ENCODE measurements around the gene RFC3. TPM values are rescaled to one million over a fixed set of nuclear protein-coding genes. Genes with fewer than 3 reads are reported as not detected.

Gene RFC3
- total RNA-seq, 1 experiment from 2014 or later = 64.4 TPM

DNA sequence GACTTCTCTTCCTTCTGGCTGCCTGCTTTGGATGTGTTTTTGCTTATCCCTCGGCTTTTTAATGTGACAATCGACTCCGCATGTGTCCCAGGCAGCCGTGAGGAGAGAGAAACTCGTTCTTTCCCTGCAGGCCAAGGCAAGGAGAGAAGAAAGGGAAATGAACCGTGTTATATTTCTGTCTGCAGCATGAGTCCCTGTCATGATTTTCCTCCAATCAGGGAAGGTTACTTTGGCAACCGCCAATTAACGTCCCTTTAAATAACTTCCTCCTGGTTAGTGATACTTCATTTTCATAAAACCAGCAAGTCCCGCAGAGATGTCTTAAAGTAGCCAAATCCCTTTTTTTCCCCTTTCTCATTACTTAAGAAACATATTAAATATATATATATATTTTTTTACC is 42.6 kb downstream of the RFC3 start:
- BruUV-seq (replicated peaks) = no TSS peak
- Histone ChIP-seq H3K9me3 (ENCODE audit: low read depth, low read length, poor library complexity, severe bottlenecking) (no peaks in the 10 kb centered on the region), H3K27ac (ENCODE audit: low read depth, low read length, poor library complexity, severe bottlenecking) (no peak overlapping the region), H3K4me1 (ENCODE audit: insufficient read depth, low read length, poor library complexity, severe bottlenecking) (peaks cover 3% of the 10 kb centered on the region), H3K36me3 (ENCODE audit: insufficient read depth, low read length, poor library complexity, severe bottlenecking) (no peaks in the 10 kb centered on the region), H3K4me3 (ENCODE audit: low read depth, low read length, poor library complexity, severe bottlenecking) (no peak overlapping the region), H3K27me3 (replicated peaks; ENCODE audit: insufficient read depth, low read depth, low read length, poor library complexity) (no peaks in the 10 kb centered on the region)
- DNase-seq (ENCODE audit: low spot score) = no peak
- intact Hi-C loops (cut with micrococcal nuclease; ENCODE audit: unreplicated experiment) = no loop called here
- ChIA-PET CTCF (no interaction called here), POLR2A (ENCODE audit: low non-redundant PET) (no interaction called here)
- TF ChIP-seq EZH2 (IDR thresholded peaks at IDR 0.05; ENCODE audit: borderline replicate concordance, low read depth, low read length, poor library complexity, severe bottlenecking) = no peak
- TF ChIP-seq, protein P1, sequence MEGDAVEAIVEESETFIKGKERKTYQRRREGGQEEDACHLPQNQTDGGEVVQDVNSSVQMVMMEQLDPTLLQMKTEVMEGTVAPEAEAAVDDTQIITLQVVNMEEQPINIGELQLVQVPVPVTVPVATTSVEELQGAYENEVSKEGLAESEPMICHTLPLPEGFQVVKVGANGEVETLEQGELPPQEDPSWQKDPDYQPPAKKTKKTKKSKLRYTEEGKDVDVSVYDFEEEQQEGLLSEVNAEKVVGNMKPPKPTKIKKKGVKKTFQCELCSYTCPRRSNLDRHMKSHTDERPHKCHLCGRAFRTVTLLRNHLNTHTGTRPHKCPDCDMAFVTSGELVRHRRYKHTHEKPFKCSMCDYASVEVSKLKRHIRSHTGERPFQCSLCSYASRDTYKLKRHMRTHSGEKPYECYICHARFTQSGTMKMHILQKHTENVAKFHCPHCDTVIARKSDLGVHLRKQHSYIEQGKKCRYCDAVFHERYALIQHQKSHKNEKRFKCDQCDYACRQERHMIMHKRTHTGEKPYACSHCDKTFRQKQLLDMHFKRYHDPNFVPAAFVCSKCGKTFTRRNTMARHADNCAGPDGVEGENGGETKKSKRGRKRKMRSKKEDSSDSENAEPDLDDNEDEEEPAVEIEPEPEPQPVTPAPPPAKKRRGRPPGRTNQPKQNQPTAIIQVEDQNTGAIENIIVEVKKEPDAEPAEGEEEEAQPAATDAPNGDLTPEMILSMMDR (conservative IDR thresholded peaks at IDR 0.05; ENCODE audit: low read depth, low read length) = no peak

GRCh38 chr13:33862016-33862415 is 44.1 kb downstream of the RFC3 start:
- TF ChIP-seq EZH2 (IDR thresholded peaks at IDR 0.05; ENCODE audit: borderline replicate concordance, low read depth, low read length, poor library complexity, severe bottlenecking) = no peak
- TF ChIP-seq, protein P1 (conservative IDR thresholded peaks at IDR 0.05; ENCODE audit: low read depth, low read length) = no peak
- ChIA-PET POLR2A (ENCODE audit: low non-redundant PET) (no interaction called here), CTCF (interaction anchor here (0.7 kb wide), 1 partner anchor 922 kb away, joined by 3 read pairs; no protein-coding TSS in a partner anchor)

DNA sequence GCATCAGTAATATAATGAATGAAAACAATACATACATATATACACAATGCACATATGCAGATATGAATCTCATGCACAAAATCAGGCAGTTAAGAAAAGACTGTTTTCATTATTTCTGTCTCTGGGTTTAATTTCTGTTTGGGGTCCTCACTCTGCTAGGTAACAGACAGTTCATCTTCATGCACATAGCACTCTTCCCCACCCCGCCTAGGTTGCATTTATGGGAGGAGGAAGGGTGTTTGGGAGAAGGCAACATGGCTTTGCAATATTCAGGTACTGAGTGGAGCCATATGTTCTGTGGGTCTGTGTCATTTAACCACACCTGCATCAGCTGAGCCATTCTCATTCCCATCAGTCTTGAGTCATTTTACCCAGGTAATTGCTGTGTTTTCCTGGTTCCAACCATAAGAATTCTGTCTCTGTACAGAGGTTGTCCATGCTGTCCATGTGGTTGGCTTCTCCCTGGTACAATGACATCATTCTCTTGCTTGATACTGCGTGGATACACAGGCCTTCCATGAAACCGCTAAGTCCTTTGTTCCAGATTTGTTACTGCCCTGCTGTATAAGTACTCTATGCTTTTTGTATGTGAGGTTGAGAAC is 45.3 kb downstream of the RFC3 start:
- ChIA-PET POLR2A (ENCODE audit: low non-redundant PET) (no interaction called here), CTCF (no interaction called here)
- no peak for DNase-seq (ENCODE audit: low spot score)
- no TSS peak for BruUV-seq (replicated peaks)
- TF ChIP-seq, protein P1 (conservative IDR thresholded peaks at IDR 0.05; ENCODE audit: low read depth, low read length) = no peak
- TF ChIP-seq EZH2 (IDR thresholded peaks at IDR 0.05; ENCODE audit: borderline replicate concordance, low read depth, low read length, poor library complexity, severe bottlenecking) = no peak
- H3K27me3 ChIP-seq (replicated peaks; ENCODE audit: insufficient read depth, low read depth, low read length, poor library complexity) = no peaks in the 10 kb centered on the region
- H3K27ac ChIP-seq (ENCODE audit: low read depth, low read length, poor library complexity, severe bottlenecking) = no peak overlapping the region
- H3K4me1 ChIP-seq (ENCODE audit: insufficient read depth, low read length, poor library complexity, severe bottlenecking) = peaks cover 3% of the 10 kb centered on the region
- intact Hi-C loops (cut with micrococcal nuclease; ENCODE audit: unreplicated experiment) = no loop called here
- H3K9me3 ChIP-seq (ENCODE audit: low read depth, low read length, poor library complexity, severe bottlenecking) = no peaks in the 10 kb centered on the region
- H3K36me3 ChIP-seq (ENCODE audit: insufficient read depth, low read length, poor library complexity, severe bottlenecking) = no peaks in the 10 kb centered on the region
- no peak overlapping the region for H3K4me3 ChIP-seq (ENCODE audit: low read depth, low read length, poor library complexity, severe bottlenecking)

More at GRCh38 chr13:33862016-33862415, 44.1 kb downstream of the RFC3 start:
- BruUV-seq (replicated peaks) = no TSS peak
- Histone ChIP-seq H3K4me3 (ENCODE audit: low read depth, low read length, poor library complexity, severe bottlenecking) (no peak overlapping the region), H3K27me3 (replicated peaks; ENCODE audit: insufficient read depth, low read depth, low read length, poor library complexity) (no peaks in the 10 kb centered on the region), H3K36me3 (ENCODE audit: insufficient read depth, low read length, poor library complexity, severe bottlenecking) (no peaks in the 10 kb centered on the region), H3K9me3 (ENCODE audit: low read depth, low read length, poor library complexity, severe bottlenecking) (no peaks in the 10 kb centered on the region), H3K4me1 (ENCODE audit: insufficient read depth, low read length, poor library complexity, severe bottlenecking) (peaks cover 3% of the 10 kb centered on the region), H3K27ac (ENCODE audit: low read depth, low read length, poor library complexity, severe bottlenecking) (no peak overlapping the region)
- DNase-seq (ENCODE audit: low spot score) = no peak
- intact Hi-C loops (cut with micrococcal nuclease; ENCODE audit: unreplicated experiment) = no loop called here

All from A673 (cell line).